ENCODE measurements around the gene FBXO15.

The FBXO15 gene

GRCh38 chr18:74171910-74172606 is 24.4 kb upstream of the FBXO15 start:
- no peak overlapping the region for H3K4me3 ChIP-seq (ENCODE audit: low read depth in 1 of 2, low read length in 1 of 2)
- peaks cover 49% of the 10 kb centered on the region for H3K27me3 ChIP-seq
- no peak overlapping the region for H3K27ac ChIP-seq
- TF ChIP-seq CTCF (IDR thresholded peaks at IDR 0.05), result no peak
- no peaks in the 10 kb centered on the region for H3K9me3 ChIP-seq
- H3K36me3 ChIP-seq, result no peaks in the 10 kb centered on the region
- H3K4me1 ChIP-seq (ENCODE audit: control insufficient read depth in 1 of 2, insufficient read depth in 1 of 2, low read depth in 1 of 2, low read length in 1 of 2), result no peaks in the 10 kb centered on the region

DNA sequence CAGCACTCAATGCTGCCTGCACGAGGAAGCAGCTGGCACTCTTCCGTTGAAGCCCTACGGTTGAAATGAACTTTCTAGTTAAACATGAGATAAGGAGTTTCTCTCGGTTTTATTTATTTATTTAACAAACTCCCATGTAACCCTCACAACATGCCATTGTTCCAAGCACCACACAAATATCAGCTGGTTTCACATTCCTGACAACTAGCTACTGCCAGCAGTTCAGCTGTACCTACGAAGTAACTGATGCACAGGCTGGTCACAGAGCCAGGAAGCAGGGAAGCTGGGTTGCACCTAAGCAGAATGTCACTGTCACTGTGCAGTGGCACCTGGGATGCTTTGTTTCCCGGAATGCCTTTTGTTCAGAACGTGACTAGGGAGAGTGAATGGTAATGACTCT is 18.8 kb upstream of the FBXO15 start:
- Histone ChIP-seq H3K4me3 (ENCODE audit: low read depth in 1 of 2, low read length in 1 of 2) (no peak overlapping the region), H3K27ac (no peak overlapping the region), H3K27me3 (peaks cover 23% of the 10 kb centered on the region), H3K9me3 (no peaks in the 10 kb centered on the region), H3K4me1 (ENCODE audit: control insufficient read depth in 1 of 2, insufficient read depth in 1 of 2, low read depth in 1 of 2, low read length in 1 of 2) (peaks cover 7 to 11% of the 10 kb centered on the region in 2 experiments), H3K36me3 (no peaks in the 10 kb centered on the region)
- TF ChIP-seq CTCF (IDR thresholded peaks at IDR 0.05), result no peak

GRCh38 chr18:74163019-74163660 is 15.5 kb upstream of the FBXO15 start:
- no peaks in the 10 kb centered on the region for H3K27me3 ChIP-seq
- H3K36me3 ChIP-seq, result peaks cover 4% of the 10 kb centered on the region
- peaks cover 7 to 11% of the 10 kb centered on the region in 2 experiments for H3K4me1 ChIP-seq (ENCODE audit: control insufficient read depth in 1 of 2, insufficient read depth in 1 of 2, low read depth in 1 of 2, low read length in 1 of 2)
- no peak for TF ChIP-seq CTCF (IDR thresholded peaks at IDR 0.05)
- no peaks in the 10 kb centered on the region for H3K9me3 ChIP-seq
- H3K27ac ChIP-seq, result no peak overlapping the region
- no peak overlapping the region for H3K4me3 ChIP-seq (ENCODE audit: low read depth in 1 of 2, low read length in 1 of 2)

DNA sequence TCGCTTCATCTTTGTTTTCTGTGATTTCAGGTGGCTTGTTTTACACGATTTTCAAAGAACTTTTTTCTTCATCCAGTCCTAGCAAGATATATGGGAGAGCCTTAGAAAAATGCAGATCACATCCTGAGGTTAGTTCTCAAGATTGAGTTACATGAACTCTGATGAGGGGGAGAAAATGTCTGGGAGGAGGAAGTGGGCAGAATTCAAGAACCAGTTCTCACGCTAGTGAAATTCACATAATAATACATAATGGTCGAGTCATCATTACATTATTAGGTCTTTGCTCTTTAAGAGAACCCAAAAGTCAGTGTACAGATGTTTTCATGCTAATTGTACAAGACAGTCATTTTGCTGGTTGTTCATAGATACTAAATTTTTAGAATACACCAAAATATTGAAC is 7.6 kb upstream of the FBXO15 start:
- TF ChIP-seq CTCF (IDR thresholded peaks at IDR 0.05), result no peak
- Histone ChIP-seq H3K27ac (no peak overlapping the region), H3K27me3 (no peaks in the 10 kb centered on the region), H3K36me3 (peaks cover 21% of the 10 kb centered on the region), H3K9me3 (no peaks in the 10 kb centered on the region), H3K4me1 (ENCODE audit: control insufficient read depth in 1 of 2, insufficient read depth in 1 of 2, low read depth in 1 of 2, low read length in 1 of 2) (no peaks in the 10 kb centered on the region), H3K4me3 (ENCODE audit: low read depth in 1 of 2, low read length in 1 of 2) (no peak overlapping the region)

- Histone ChIP-seq H3K4me1 (ENCODE audit: control insufficient read depth in 1 of 2, insufficient read depth in 1 of 2, low read depth in 1 of 2, low read length in 1 of 2) (no peaks in the 10 kb centered on the region), H3K27ac (no peak overlapping the region), H3K4me3 (ENCODE audit: low read depth in 1 of 2, low read length in 1 of 2) (no peak overlapping the region), H3K36me3 (peaks cover 21% of the 10 kb centered on the region), H3K27me3 (no peaks in the 10 kb centered on the region), H3K9me3 (no peaks in the 10 kb centered on the region)
- TF ChIP-seq CTCF (IDR thresholded peaks at IDR 0.05), result no peak
Observed at GRCh38 chr18:74154716-74155115, 7.1 kb upstream of the FBXO15 start.
